ENCODE measurements around the gene ARHGAP40.

DNA sequence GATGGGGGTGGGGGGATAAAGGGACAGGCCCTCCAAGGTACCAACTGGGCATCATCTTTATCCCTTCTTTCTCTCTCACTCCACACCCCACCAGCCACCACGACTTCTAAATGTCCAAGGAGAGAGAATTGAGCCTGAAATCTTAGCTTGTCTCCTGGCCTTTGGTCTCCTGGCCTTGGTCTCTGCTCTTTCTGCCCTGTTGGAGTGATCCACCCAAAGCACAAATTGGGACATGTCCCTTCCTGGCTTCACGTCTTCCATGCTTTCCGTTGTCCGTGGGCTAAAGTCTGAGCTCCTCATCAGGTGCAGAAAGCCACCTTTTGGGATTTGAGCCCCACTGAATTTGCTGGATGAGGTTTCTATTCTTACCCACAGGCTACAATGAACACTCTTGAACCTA lies 12.3 kb upstream of the ARHGAP40 start:
- TF ChIP-seq POLR2A (IDR thresholded peaks at IDR 0.05) (no peak), POLR2AphosphoS5 (IDR thresholded peaks at IDR 0.05) (no peak)
- TF ChIP-seq, protein P1, sequence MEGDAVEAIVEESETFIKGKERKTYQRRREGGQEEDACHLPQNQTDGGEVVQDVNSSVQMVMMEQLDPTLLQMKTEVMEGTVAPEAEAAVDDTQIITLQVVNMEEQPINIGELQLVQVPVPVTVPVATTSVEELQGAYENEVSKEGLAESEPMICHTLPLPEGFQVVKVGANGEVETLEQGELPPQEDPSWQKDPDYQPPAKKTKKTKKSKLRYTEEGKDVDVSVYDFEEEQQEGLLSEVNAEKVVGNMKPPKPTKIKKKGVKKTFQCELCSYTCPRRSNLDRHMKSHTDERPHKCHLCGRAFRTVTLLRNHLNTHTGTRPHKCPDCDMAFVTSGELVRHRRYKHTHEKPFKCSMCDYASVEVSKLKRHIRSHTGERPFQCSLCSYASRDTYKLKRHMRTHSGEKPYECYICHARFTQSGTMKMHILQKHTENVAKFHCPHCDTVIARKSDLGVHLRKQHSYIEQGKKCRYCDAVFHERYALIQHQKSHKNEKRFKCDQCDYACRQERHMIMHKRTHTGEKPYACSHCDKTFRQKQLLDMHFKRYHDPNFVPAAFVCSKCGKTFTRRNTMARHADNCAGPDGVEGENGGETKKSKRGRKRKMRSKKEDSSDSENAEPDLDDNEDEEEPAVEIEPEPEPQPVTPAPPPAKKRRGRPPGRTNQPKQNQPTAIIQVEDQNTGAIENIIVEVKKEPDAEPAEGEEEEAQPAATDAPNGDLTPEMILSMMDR (IDR thresholded peaks at IDR 0.05 in 8 of 11, conservative IDR thresholded peaks at IDR 0.05 in 3 of 11): no peak

Measured in spleen (tissue), 7 donors.